ENCODE results near the gene NADK.
"Not testable (repeated sequence)": the region's sequence is repeated elsewhere in the genome, so short reads cannot be mapped to it uniquely, and the experiment has no call there.

The NADK gene

GRCh38 chr1:1761504-1762376, 16.5 kb downstream of the NADK start:
- DNase-seq, result no peak

GRCh38 chr1:1760715-1761114, 17.6 kb downstream of the NADK start:
- DNase-seq, result no peak

- DNase-seq, result no peak
These were observed 18.0 kb downstream of the NADK start for GRCh38 chr1:1760345-1760650.

- no peak for DNase-seq
These were observed 18.6 kb downstream of the NADK start for GRCh38 chr1:1759456-1760344.

GRCh38 chr1:1758692-1759455, 19.4 kb downstream of the NADK start:
- no peak for DNase-seq

- DNase-seq, result no peak
These were observed 20.1 kb downstream of the NADK start for GRCh38 chr1:1758059-1758621.

GRCh38 chr1:1757422-1758058, 20.7 kb downstream of the NADK start:
- DNase-seq, result no peak

- DNase-seq, result no peak
These were observed 21.4 kb downstream of the NADK start for GRCh38 chr1:1756661-1757421.

GRCh38 chr1:1755852-1756251, 22.4 kb downstream of the NADK start:
- DNase-seq, result no peak

- DNase-seq, result no peak
These were observed 22.8 kb downstream of the NADK start for GRCh38 chr1:1755426-1755825.

- DNase-seq, result no peak
These were observed 24.0 kb downstream of the NADK start for GRCh38 chr1:1754051-1754815.

- DNase-seq, result no peak
These were observed 24.7 kb downstream of the NADK start for GRCh38 chr1:1753607-1754005.

GRCh38 chr1:1752636-1753606, 25.3 kb downstream of the NADK start:
- DNase-seq, result no peak

- DNase-seq, result no peak
These were observed 26.1 kb downstream of the NADK start for GRCh38 chr1:1752190-1752589.

- DNase-seq, result not testable (repeated sequence)
These were observed 28.3 kb downstream of the NADK start for GRCh38 chr1:1749941-1750340.

- DNase-seq, result no peak
These were observed 29.5 kb downstream of the NADK start for GRCh38 chr1:1748686-1749321.

GRCh38 chr1:1746566-1746909, 31.7 kb downstream of the NADK start:
- DNase-seq, result not testable (repeated sequence)

- peak; percentile 89 for DNase-seq
These were observed 32.4 kb downstream of the NADK start for GRCh38 chr1:1745651-1746565.

Measured in right hindlimb (tissue), 1 donor.